Measurements from ENCODE around the gene PRR29. TPM values are rescaled to one million over a fixed set of nuclear protein-coding genes. Genes with fewer than 3 reads are reported as not detected.
A peak's percentile ranks its signal among the peaks of the same experiment; 100 is the strongest.

PRR29 gene
- polyA plus RNA-seq, 1 experiment: 0.15 TPM

DNA sequence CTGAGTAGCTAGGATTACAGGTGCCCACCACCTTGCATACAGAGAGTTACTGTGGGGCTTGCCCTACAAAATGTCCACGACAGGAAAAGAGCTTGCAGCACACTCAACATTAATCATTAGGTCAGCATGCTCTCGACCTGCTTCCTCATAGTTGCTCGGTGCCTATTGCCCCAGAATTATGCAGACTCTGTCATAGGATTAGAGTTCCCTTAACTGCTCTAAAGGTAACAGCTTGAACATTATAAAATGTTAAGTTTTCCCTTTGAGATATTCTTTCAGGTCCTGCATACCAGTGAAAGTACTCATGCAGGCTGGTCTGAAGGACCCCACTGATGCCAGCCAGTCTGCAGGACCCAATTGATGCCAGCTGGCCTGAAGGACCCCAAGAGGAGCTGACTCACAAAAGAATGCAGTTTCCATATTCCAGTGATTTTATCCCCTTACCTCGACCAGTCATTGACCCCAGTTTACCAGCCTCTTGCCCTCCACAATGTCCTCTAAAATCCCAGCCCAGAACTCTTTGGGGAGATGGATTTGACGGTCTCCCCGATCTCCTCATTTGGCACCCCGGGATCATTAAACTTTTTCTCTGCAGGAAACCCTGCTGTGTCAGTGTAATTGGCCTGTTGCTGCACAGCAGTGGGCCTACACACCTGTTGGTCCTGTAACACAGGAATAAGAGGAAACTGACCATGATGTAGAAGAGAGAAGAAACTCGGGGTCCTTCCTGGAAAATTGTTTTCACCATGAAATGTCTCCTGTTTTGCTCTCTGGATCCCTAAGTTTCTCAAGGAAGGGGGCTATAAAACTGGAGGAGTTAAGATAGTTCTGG, 11.6 kb downstream of the PRR29 start:
- ChIA-PET POLR2A (no interaction called here), CTCF (no interaction called here)
- peaks cover under 1% of the 10 kb centered on the region for H3K27me3 ChIP-seq (ENCODE audit: control insufficient read depth, insufficient read depth, low read length)
- TF ChIP-seq, protein P1, sequence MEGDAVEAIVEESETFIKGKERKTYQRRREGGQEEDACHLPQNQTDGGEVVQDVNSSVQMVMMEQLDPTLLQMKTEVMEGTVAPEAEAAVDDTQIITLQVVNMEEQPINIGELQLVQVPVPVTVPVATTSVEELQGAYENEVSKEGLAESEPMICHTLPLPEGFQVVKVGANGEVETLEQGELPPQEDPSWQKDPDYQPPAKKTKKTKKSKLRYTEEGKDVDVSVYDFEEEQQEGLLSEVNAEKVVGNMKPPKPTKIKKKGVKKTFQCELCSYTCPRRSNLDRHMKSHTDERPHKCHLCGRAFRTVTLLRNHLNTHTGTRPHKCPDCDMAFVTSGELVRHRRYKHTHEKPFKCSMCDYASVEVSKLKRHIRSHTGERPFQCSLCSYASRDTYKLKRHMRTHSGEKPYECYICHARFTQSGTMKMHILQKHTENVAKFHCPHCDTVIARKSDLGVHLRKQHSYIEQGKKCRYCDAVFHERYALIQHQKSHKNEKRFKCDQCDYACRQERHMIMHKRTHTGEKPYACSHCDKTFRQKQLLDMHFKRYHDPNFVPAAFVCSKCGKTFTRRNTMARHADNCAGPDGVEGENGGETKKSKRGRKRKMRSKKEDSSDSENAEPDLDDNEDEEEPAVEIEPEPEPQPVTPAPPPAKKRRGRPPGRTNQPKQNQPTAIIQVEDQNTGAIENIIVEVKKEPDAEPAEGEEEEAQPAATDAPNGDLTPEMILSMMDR (IDR thresholded peaks at IDR 0.05; ENCODE audit: low read depth, low read length): no peak
- no peak overlapping the region for H3K27ac ChIP-seq (ENCODE audit: low read depth, low read length)
- H3K4me3 ChIP-seq (ENCODE audit: low read depth, low read length): no peak overlapping the region
- no peaks in the 10 kb centered on the region for H3K9me3 ChIP-seq (ENCODE audit: control insufficient read depth, insufficient read depth, low read length)
- DNase-seq (ENCODE audit: low read depth, low spot score): no peak

DNA sequence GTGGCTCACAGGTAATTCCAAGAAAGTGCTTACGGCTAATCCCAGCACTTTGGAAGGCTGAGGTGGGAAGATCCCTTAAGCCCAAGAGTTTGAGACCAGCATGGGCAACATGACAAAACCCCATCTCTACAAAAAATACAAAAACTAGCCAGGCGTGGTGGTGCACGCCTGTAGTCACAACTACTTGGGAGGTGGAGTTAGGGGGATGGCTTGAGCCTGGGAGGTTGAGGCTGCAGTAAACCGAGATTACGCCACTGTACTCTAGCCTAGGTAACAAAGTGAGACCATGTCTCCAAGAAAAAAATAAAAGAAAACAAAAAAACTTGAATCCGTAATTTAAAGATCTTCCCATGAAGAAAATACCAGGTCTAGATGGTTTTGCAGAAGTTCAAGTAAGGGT, 17.3 kb downstream of the PRR29 start:
- no peaks in the 10 kb centered on the region; the same call in 1 of the 2 replicates for H3K9me3 ChIP-seq (ENCODE audit: control insufficient read depth, insufficient read depth, low read length)
- TF ChIP-seq, protein P1 (IDR thresholded peaks at IDR 0.05; ENCODE audit: low read depth, low read length): no peak
- H3K4me3 ChIP-seq (ENCODE audit: low read depth, low read length): no peak overlapping the region
- ChIA-PET CTCF (no interaction called here), POLR2A (no interaction called here)
- no peak overlapping the region for H3K27ac ChIP-seq (ENCODE audit: low read depth, low read length)
- DNase-seq (ENCODE audit: low read depth, low spot score): no peak
- H3K27me3 ChIP-seq (ENCODE audit: control insufficient read depth, insufficient read depth, low read length): peaks cover 6% of the 10 kb centered on the region

DNA sequence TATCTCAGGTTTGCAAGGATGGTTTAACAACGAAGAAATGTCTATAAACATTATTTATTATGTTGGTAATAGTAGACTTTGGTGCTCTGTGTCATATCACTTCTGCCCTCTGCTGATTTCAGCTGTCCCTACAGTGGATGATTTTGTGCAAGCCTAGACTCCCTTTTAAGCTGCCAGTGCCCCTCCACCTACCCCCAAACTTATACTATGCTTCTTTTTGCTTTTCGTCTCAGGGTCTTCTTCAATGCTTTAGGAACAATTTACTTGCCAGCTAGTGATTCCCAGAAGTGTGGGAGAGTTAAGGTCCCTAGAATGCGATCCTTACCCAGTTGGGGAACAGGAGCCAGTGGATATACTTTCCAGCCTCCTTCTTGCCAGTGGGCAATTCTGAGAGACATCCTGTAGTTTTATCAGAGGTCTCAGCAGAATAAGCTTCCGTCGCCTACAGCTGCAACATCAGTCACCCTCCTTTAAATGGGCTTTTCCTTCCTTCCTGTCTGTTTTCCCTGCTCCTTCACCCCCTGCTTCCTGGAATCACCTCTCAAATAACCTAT, 18.2 kb downstream of the PRR29 start:
- TF ChIP-seq, protein P1 (IDR thresholded peaks at IDR 0.05; ENCODE audit: low read depth, low read length): peak; percentile 20; the same call in 1 of the 2 replicates
- DNase-seq (ENCODE audit: low read depth, low spot score): no peak
- H3K4me3 ChIP-seq (ENCODE audit: low read depth, low read length): no peak overlapping the region
- POLR2A ChIA-PET: no interaction called here
- H3K27me3 ChIP-seq (ENCODE audit: control insufficient read depth, insufficient read depth, low read length): peaks cover 6% of the 10 kb centered on the region
- CTCF ChIA-PET: interaction anchor here (1.1 to 2.2 kb wide), 4 partner anchors 9 to 96 kb away, joined by 4 to 6 read pairs (median 4); no protein-coding TSS in a partner anchor
- no peaks in the 10 kb centered on the region; the same call in 1 of the 2 replicates for H3K9me3 ChIP-seq (ENCODE audit: control insufficient read depth, insufficient read depth, low read length)
- H3K27ac ChIP-seq (ENCODE audit: low read depth, low read length): no peak overlapping the region

DNA sequence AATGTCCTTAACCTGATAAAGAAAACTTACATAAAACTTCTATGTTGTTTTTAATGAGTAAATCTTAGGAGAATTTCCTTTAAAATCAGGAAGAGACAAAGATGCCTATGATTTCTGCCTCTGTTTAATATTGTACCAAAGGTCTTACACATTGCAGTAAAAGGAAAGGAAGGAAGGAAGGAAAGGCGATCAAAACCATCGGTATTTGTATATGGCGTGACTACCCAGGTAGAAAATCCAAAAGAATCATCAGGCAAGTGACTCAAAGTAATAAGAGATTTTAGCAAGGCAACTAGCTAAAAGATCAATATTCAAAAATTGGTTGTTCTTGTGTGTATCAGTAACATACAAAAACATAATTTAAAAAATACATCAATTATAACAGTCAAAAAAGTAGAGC, 18.8 kb downstream of the PRR29 start:
- TF ChIP-seq, protein P1 (IDR thresholded peaks at IDR 0.05; ENCODE audit: low read depth, low read length): no peak
- Histone ChIP-seq H3K4me3 (ENCODE audit: low read depth, low read length) (no peak overlapping the region), H3K9me3 (ENCODE audit: control insufficient read depth, insufficient read depth, low read length) (no peaks in the 10 kb centered on the region; the same call in 1 of the 2 replicates), H3K27ac (ENCODE audit: low read depth, low read length) (no peak overlapping the region), H3K27me3 (ENCODE audit: control insufficient read depth, insufficient read depth, low read length) (peaks cover 6% of the 10 kb centered on the region)
- ChIA-PET POLR2A (no interaction called here), CTCF (interaction anchor here (1.0 to 2.2 kb wide), 5 partner anchors 8 to 97 kb away, joined by 4 to 6 read pairs (median 5); no protein-coding TSS in a partner anchor)
- no peak for DNase-seq (ENCODE audit: low read depth, low spot score)

All from AG04450 (cell line).